Epithelial cell of proximal tubule (primary cell): Measurements from ENCODE around the gene ECD. TPM values are rescaled to one million over a fixed set of nuclear protein-coding genes. Genes with fewer than 3 reads are reported as not detected.

ENCODE experiments used
- DNase-seq: peaks from one replicate; pipeline ENCODE4 v3.0.0-alpha.2; 2011; ENCODE audit warnings: low read depth
- H3K4me3 ChIP-seq: 2 replicates; pipeline ENCODE4 v1.5.1; 2011; ENCODE audit warnings: low read depth, mild to moderate bottlenecking, low read length
- CTCF ChIP-seq: conservative IDR thresholded peaks from 2 replicates; pipeline ENCODE4 v1.5.1; 2012; ENCODE audit warnings: low read depth, mild to moderate bottlenecking, low read length
- total RNA-seq: library from RNA; depleted of rRNA; stranded (reverse); fragments of >200 nt; gene quantifications from 2 replicates; pipeline ENCODE4 v1.2.3, GENCODE V29; 2015

The ECD gene
- 26.0 and 38.8 TPM in 2 replicates for total RNA-seq

- peak; percentile 51 for DNase-seq
- TF ChIP-seq CTCF: peak; percentile 7
- peak within 1 kb of the TSS; percentile 83 for H3K4me3 ChIP-seq
Observed at GRCh38 chr10:73167783-73168464, at the start of gene ECD, which contains the start of gene FAM149B1. Gene ECD, minus strand, starts transcription at chr10:73168008. Its CDS starts 4,071 bp downstream, at chr10:73163937. Gene FAM149B1, plus strand, starts transcription at chr10:73168119. Its CDS starts 221 bp downstream, at chr10:73168340.

GRCh38 chr10:73215749-73216148, 47.9 kb upstream of the ECD start:
- DNase-seq: no peak
- TF ChIP-seq CTCF: no peak
- no peak overlapping the region for H3K4me3 ChIP-seq

- TF ChIP-seq CTCF: no peak
- no peak for DNase-seq
- H3K4me3 ChIP-seq: no peak overlapping the region
Observed at GRCh38 chr10:73211106-73211811, 43.5 kb upstream of the ECD start.

- no peak for TF ChIP-seq CTCF
- DNase-seq: no peak
- H3K4me3 ChIP-seq: no peak overlapping the region
Observed at GRCh38 chr10:73210395-73211105, 42.7 kb upstream of the ECD start.

GRCh38 chr10:73209705-73210104, 41.9 kb upstream of the ECD start:
- TF ChIP-seq CTCF: no peak
- DNase-seq: peak; percentile 50
- H3K4me3 ChIP-seq: no peak overlapping the region

- no peak overlapping the region for H3K4me3 ChIP-seq
- no peak for DNase-seq
- TF ChIP-seq CTCF: no peak
Observed at GRCh38 chr10:73207883-73208282, 40.1 kb upstream of the ECD start.
